Sigmoid colon (tissue), 7 donors: ENCODE measurements around the gene TM4SF5. TPM values are rescaled to one million over a fixed set of nuclear protein-coding genes. Genes with fewer than 3 reads are reported as not detected.

Source experiments
- DNase-seq: peaks from one replicate; pipeline ENCODE4 v3.0.0-alpha.2; 2019
- H3K27ac ChIP-seq, 4 donors: fragments of 200-600 bp; sonication (generic); one replicate each; pipeline ENCODE4 v1.5.1; 2016 to 2019; ENCODE audit warnings: mild to moderate bottlenecking in 1 of 4
- H3K27me3 ChIP-seq, 3 donors: fragments of 200-600 bp; sonication (generic); one replicate each; pipeline ENCODE4 v1.5.1; 2019; ENCODE audit warnings: mild to moderate bottlenecking in 1 of 3
- H3K36me3 ChIP-seq, 4 donors: fragments of 200-600 bp; sonication (generic); one replicate each; pipeline ENCODE4 v1.5.1; 2016 to 2019
- H3K4me1 ChIP-seq, 4 donors: fragments of 200-600 bp; sonication (generic); one replicate each; pipeline ENCODE4 v1.5.1; 2017 to 2019
- H3K4me3 ChIP-seq, 4 donors: fragments of 200-600 bp; sonication (generic); one replicate each; pipeline ENCODE4 v1.5.1; 2017 to 2019; ENCODE audit warnings: mild to moderate bottlenecking in 2 of 4, moderate library complexity in 1 of 4
- H3K9me3 ChIP-seq, 4 donors: fragments of 200-600 bp in 3 of 4; sonication (generic) in 3 of 4; one replicate each; pipeline versions ENCODE4 v1.5.1 to v1.6.1; 2013 to 2019
- EP300 ChIP-seq, 4 donors: sonication (generic); formaldehyde crosslinking; IDR thresholded peaks; one replicate each; pipeline ENCODE4 v1.6.1; 2017; ENCODE audit warnings: antibody characterized with exemption in 4 of 4
- POLR2A ChIP-seq, 2 donors: fragments of 450-650 bp; IDR thresholded peaks; one replicate each; pipeline ENCODE4 v1.6.1; 2016; ENCODE audit warnings: antibody characterized with exemption in 2 of 2, mild to moderate bottlenecking in 2 of 2, moderate library complexity in 2 of 2
- POLR2AphosphoS5 ChIP-seq, 4 donors: sonication (generic); formaldehyde crosslinking; IDR thresholded peaks; one replicate each; pipeline ENCODE4 v1.6.1; 2017; ENCODE audit warnings: antibody characterized with exemption in 4 of 4
- WGBS, 2 donors: extraction: QIAGEN DNeasy Blood & Tissue Kit; methylation state at CpG; one replicate each; pipeline ENCODE4 v1.1.7; 2013; 5-methylcytosine and 5-hydroxymethylcytosine counted together
- intact Hi-C: fragments of 100-400 bp; cut with DNase I; formaldehyde crosslinking; loops from one replicate; pipeline ENCODE4 v1.15.1; 2023
- polyA plus RNA-seq, 3 donors: library from polyadenylated mRNA; stranded (reverse); fragments of 200-250 nt; gene quantifications; one replicate each; pipeline ENCODE4 v1.2.3, GENCODE V29; 2013
- total RNA-seq, 4 donors: library from RNA; depleted of rRNA; stranded (reverse); fragments of >200 nt; gene quantifications; one replicate each; pipeline ENCODE4 v1.1.0, GENCODE V29; 2016
- TF ChIP-seq, protein P1 (sequence below), 4 experiments: fragments of 450-650 bp in 3 of 4; fragments of 200-600 bp in 1 of 4; IDR thresholded peaks; one replicate each; pipeline ENCODE4 v1.5.1; 2016 to 2019; ENCODE audit warnings: antibody characterized with exemption in 4 of 4, mild to moderate bottlenecking in 3 of 4, moderate library complexity in 2 of 4
- donor health status: healthy with polysubstance abuse.
- donor health status: Bipolar disorder and iron deficiency.
- donor health status: healthy.

TM4SF5 gene, protein sequence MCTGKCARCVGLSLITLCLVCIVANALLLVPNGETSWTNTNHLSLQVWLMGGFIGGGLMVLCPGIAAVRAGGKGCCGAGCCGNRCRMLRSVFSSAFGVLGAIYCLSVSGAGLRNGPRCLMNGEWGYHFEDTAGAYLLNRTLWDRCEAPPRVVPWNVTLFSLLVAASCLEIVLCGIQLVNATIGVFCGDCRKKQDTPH
- total RNA-seq (not detected), polyA plus RNA-seq (10 to 100 TPM in 2 of 3 donors, 1 to 10 TPM in 1; 7.8 to 19.2 (median 11.1) TPM)

DNA sequence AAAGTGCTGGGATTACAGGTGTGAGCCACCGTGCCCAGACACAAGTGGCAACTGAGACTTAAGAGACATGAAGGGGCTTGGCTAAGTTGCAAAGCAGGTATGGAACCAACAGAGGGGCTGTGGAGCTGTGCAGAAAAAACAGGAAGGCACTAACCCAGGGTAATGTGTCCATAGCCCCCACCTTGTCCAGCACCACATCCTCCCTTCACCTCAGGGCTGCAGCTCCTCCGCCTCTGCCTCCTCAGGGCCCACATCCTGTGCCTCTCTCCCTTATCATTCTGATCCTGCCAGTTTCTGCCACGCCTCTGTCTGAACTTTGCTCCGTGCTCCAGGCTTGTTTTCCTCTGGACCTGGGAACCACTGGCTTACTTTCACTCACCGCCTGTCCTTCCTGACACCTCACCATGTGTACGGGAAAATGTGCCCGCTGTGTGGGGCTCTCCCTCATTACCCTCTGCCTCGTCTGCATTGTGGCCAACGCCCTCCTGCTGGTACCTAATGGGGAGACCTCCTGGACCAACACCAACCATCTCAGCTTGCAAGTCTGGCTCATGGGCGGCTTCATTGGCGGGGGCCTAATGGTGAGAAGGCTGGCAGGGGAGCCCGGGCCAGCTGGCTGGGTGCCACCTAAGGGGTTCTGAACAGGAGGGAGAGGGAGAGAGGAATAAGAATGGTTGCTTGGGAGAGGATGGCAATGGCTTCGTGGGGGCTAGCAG, at the start of gene TM4SF5:
Gene TM4SF5, plus strand, starts transcription at position 368 of the 716 bp plus-strand sequence. Its CDS starts 37 bp downstream, at position 405.
- WGBS, 2 donors: 14 to 53% methylated on average over 13 of the region's 13 CpGs
- no peak within 1 kb of the TSS for H3K27ac ChIP-seq

DNA sequence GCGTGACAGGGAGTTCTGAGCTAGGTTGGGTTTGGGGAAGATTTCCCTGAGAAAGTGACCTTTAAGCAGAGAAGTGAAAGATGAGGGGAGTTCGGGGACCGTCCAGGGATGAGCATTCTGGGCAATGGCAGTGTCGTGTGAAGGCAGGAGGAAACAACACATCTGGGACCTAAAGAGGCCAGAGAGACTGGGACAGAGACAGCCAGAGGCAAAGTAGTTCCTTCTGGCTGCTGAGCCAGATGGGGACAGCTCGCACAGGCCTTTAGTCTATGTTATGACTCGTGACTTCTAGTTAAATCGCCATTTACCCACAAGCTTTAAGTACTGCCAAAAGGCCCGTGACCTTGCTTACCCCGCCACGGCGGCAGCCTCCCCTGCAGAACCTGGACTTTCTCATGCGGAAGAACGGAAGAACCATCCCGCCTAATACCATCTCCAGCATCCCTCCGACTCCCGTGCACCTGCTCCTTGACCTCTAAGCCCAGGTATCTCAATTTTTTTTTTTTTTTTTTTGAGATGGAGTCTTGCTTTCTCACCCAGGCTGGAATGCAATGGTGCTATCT, 48.9 kb upstream of the TM4SF5 start:
- 85 to 90% methylated on average over 16 of the region's 16 CpGs for WGBS, 2 donors
- Histone ChIP-seq H3K4me3 (no peak overlapping the region), H3K4me1 (no peaks in the 10 kb centered on the region), H3K9me3 (no peaks in the 10 kb centered on the region), H3K27ac (no peak overlapping the region), H3K27me3 (no peaks in the 10 kb centered on the region), H3K36me3 (peaks cover 0 to 14% (median 0%) of the 10 kb centered on the region in 4 donors)
- intact Hi-C loops: no loop called here
- TF ChIP-seq, protein P1, sequence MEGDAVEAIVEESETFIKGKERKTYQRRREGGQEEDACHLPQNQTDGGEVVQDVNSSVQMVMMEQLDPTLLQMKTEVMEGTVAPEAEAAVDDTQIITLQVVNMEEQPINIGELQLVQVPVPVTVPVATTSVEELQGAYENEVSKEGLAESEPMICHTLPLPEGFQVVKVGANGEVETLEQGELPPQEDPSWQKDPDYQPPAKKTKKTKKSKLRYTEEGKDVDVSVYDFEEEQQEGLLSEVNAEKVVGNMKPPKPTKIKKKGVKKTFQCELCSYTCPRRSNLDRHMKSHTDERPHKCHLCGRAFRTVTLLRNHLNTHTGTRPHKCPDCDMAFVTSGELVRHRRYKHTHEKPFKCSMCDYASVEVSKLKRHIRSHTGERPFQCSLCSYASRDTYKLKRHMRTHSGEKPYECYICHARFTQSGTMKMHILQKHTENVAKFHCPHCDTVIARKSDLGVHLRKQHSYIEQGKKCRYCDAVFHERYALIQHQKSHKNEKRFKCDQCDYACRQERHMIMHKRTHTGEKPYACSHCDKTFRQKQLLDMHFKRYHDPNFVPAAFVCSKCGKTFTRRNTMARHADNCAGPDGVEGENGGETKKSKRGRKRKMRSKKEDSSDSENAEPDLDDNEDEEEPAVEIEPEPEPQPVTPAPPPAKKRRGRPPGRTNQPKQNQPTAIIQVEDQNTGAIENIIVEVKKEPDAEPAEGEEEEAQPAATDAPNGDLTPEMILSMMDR (IDR thresholded peaks at IDR 0.05): no peak
- TF ChIP-seq EP300 (IDR thresholded peaks at IDR 0.05) (no peak), POLR2AphosphoS5 (IDR thresholded peaks at IDR 0.05) (no peak), POLR2A (IDR thresholded peaks at IDR 0.05) (no peak)
- no peak for DNase-seq

More for the DNA sequence above, at the start of gene TM4SF5:
- TF ChIP-seq, protein P1 (IDR thresholded peaks at IDR 0.05): no peak
- TF ChIP-seq EP300 (IDR thresholded peaks at IDR 0.05) (no peak), POLR2A (IDR thresholded peaks at IDR 0.05) (no peak), POLR2AphosphoS5 (IDR thresholded peaks at IDR 0.05) (no peak)
- no peaks in the 10 kb centered on the region for H3K4me1 ChIP-seq
- no peaks in the 10 kb centered on the region for H3K36me3 ChIP-seq
- no peaks in the 10 kb centered on the region for H3K9me3 ChIP-seq
- no peak for DNase-seq
- intact Hi-C loops: no loop called here
- no peak within 1 kb of the TSS for H3K4me3 ChIP-seq
- peaks cover 0 to 14% (median 0%) of the 10 kb centered on the region in 3 donors for H3K27me3 ChIP-seq

DNA sequence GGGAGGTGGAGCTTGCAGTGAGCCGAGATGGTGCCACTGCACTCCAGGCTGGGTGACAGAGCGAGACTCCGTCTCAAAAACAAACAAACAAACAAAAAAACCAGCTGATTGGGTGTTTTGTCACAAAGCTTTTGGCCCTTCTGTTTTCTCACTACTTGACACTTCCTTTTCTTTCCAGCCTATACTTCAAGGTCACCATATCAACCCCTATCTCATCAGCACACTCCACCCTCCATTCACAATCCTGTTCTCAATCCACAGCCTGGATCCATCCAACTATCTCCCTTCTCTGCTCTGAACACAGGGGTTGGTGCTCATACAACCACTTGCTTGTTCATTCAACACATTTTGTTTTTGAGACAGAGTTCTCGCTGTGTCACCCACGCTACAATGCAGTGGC, 47.0 kb upstream of the TM4SF5 start:
- H3K27me3 ChIP-seq: no peaks in the 10 kb centered on the region
- no peaks in the 10 kb centered on the region for H3K4me1 ChIP-seq
- no peak for DNase-seq
- no peak overlapping the region for H3K4me3 ChIP-seq
- intact Hi-C loops: no loop called here
- TF ChIP-seq, protein P1 (IDR thresholded peaks at IDR 0.05): no peak
- TF ChIP-seq EP300 (IDR thresholded peaks at IDR 0.05): no peak
- TF ChIP-seq POLR2AphosphoS5 (IDR thresholded peaks at IDR 0.05): no peak
- no peak for TF ChIP-seq POLR2A (IDR thresholded peaks at IDR 0.05)
- no peaks in the 10 kb centered on the region for H3K9me3 ChIP-seq
- H3K36me3 ChIP-seq: no peaks in the 10 kb centered on the region
- WGBS, 2 donors: 86 to 93% methylated on average over 5 of the region's 5 CpGs
- H3K27ac ChIP-seq: no peak overlapping the region

DNA sequence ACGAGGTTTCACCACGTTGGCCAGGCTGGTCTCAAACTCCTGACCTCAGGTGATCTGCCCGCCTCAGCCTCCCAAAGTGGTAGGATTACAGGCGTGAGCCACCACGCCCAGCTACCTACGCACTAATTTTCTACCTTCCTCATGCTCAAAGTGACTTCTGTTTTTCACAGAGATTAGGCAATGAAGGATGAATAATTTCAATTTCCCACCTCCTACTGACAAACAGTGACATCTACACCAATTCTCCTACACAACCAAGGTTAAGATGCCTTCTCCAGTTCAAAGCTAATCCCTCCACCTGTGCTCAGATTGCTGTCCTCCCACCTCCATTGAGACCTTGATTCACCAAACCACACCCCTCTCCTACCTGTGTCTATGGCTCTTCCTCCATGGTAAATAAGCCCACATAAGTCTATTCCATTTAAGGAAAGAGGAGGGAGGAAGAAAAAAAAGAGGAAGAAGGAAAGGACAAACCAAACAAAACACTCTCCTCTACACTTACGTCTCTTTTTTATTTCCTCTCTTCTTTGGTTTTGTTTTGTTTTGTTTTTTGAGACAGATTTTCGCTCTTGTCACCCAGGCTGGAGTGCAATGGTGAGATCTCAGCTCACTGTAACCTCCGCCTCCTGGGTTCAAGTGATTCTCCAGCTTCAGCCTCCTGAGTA, 45.9 kb upstream of the TM4SF5 start:
- Histone ChIP-seq H3K36me3 (no peaks in the 10 kb centered on the region), H3K27me3 (no peaks in the 10 kb centered on the region), H3K9me3 (no peaks in the 10 kb centered on the region), H3K4me3 (no peak overlapping the region), H3K27ac (peak overlapping the region in 1 of 4 donors; percentile 25), H3K4me1 (peaks cover 0 to 5% (median 5%) of the 10 kb centered on the region in 4 donors)
- no peak for DNase-seq
- intact Hi-C loops: no loop called here
- WGBS, 2 donors: 68 to 73% methylated on average over 9 of the region's 9 CpGs
- no peak for TF ChIP-seq POLR2AphosphoS5 (IDR thresholded peaks at IDR 0.05)

DNA sequence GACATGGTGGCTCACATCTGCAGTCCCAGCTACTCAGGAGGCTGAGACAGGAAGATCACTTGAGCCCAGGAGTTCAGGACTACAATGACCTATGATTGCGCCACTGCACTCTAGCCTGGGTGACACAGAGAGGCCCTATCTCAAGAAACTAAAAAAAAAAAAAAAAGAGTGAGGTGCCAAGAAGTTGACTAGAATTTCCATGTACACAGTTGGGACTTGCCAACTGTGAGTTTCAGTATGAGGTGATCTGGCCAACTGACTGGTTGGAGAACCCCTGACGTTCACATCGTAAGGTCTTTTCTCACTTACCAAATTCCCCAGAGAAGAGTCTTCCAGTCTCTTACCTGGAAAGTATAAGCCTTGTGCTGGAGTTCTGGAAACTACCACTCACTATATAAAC, 43.6 kb upstream of the TM4SF5 start:
- H3K9me3 ChIP-seq: no peaks in the 10 kb centered on the region
- 56 to 59% methylated on average over 3 of the region's 3 CpGs for WGBS, 2 donors
- H3K4me1 ChIP-seq: peaks cover 0 to 19% (median 14%) of the 10 kb centered on the region in 4 donors
- DNase-seq: no peak
- TF ChIP-seq EP300 (IDR thresholded peaks at IDR 0.05) (no peak), POLR2A (IDR thresholded peaks at IDR 0.05) (no peak)
- no peak overlapping the region for H3K4me3 ChIP-seq
- no peaks in the 10 kb centered on the region for H3K27me3 ChIP-seq
- intact Hi-C loops: no loop called here
- peaks cover 0 to 3% (median 0%) of the 10 kb centered on the region in 4 donors for H3K36me3 ChIP-seq
- H3K27ac ChIP-seq: no peak overlapping the region
